GM19468 (cell line): ENCODE results near the gene MAPK7.

Experiments used
- ATAC-seq: cut with Tn5 transposase; IDR thresholded peaks from one replicate; pipeline ENCODE4 v1.9.1; 2021; ENCODE audit warnings: mild to moderate bottlenecking, moderate library complexity, moderate number of reproducible peaks; ENCODE audit not compliant: unreplicated experiment; ENCODE audit errors: extremely low read depth

Gene MAPK7

GRCh38 chr17:19377602-19378415 is 489 bp upstream of the MAPK7 start:
- ATAC-seq, result peak; percentile 96

- ATAC-seq, result no peak
Measured at GRCh38 chr17:19379361-19380065, 1.2 kb downstream of the MAPK7 start.

GRCh38 chr17:19380481-19381301 is 2.4 kb downstream of the MAPK7 start:
- ATAC-seq, result no peak

GRCh38 chr17:19381361-19381740 is 3.1 kb downstream of the MAPK7 start:
- ATAC-seq, result no peak

- ATAC-seq, result no peak
Measured at GRCh38 chr17:19381741-19382444, 3.6 kb downstream of the MAPK7 start.

GRCh38 chr17:19382531-19383444 is 4.5 kb downstream of the MAPK7 start:
- no peak for ATAC-seq

GRCh38 chr17:19383681-19384470 is 5.6 kb downstream of the MAPK7 start:
- ATAC-seq, result no peak

GRCh38 chr17:19384723-19385391 is 6.6 kb downstream of the MAPK7 start:
- ATAC-seq, result no peak

- no peak for ATAC-seq
Measured at GRCh38 chr17:19385521-19385983, 7.3 kb downstream of the MAPK7 start.

GRCh38 chr17:19386051-19386929 is 8.0 kb downstream of the MAPK7 start:
- ATAC-seq, result no peak

GRCh38 chr17:19386974-19387920 is 8.9 kb downstream of the MAPK7 start, which contains the start of gene MFAP4:
MFAP4 (minus strand) TSS chr17:19387190; CDS start chr17:19387155, 35 bp downstream.
- ATAC-seq, result no peak

GRCh38 chr17:19387921-19388521 is 9.7 kb downstream of the MAPK7 start:
- no peak for ATAC-seq

GRCh38 chr17:19388791-19389785 is 10.8 kb downstream of the MAPK7 start:
- no peak for ATAC-seq

- ATAC-seq, result no peak
Measured at GRCh38 chr17:19390951-19391350, 12.7 kb downstream of the MAPK7 start.
